Activated B cell treated with CpG ODN at 0.5 μM for 24 hours (primary cell): ENCODE data around the gene ASB15. TPM values are rescaled to one million over a fixed set of nuclear protein-coding genes. Genes with fewer than 3 reads are reported as not detected.

Source experiments
- ATAC-seq: fragments of 200-7000 bp; cut with Tn5 transposase; one replicate; pipeline ENCODE4 v1.10.0; 2021; ENCODE audit warnings: low read depth, mild to moderate bottlenecking, moderate library complexity
- CTCF ChIA-PET: fragments of 350-600 bp; sonication (Branson Sonifier 250); formaldehyde crosslinking; loops from one replicate; lab custom pipeline; 2021; ENCODE audit warnings: antibody characterized with exemption; lab: Charles Lee
- POLR2A ChIA-PET: fragments of 350-600 bp; sonication (Branson Sonifier 250); formaldehyde crosslinking; loops from one replicate; lab custom pipeline; 2021; ENCODE audit warnings: antibody characterized with exemption; lab: Charles Lee
- DNase-seq: peaks from one replicate; pipeline ENCODE4 v3.0.0; 2022
- H3K27ac Mint-ChIP-seq: one replicate; pipeline ENCODE4 v1.8.0; 2020; ENCODE audit warnings: mixed read lengths
- H3K27me3 Mint-ChIP-seq: one replicate; pipeline ENCODE4 v1.8.0; 2021; ENCODE audit warnings: mixed read lengths
- H3K36me3 Mint-ChIP-seq: one replicate; pipeline ENCODE4 v1.8.0; 2021; ENCODE audit warnings: low read depth, mixed read lengths
- H3K4me1 Mint-ChIP-seq: one replicate; pipeline ENCODE4 v1.8.0; 2021; ENCODE audit warnings: mixed read lengths
- H3K4me3 Mint-ChIP-seq: one replicate; pipeline ENCODE4 v1.8.0; 2020; ENCODE audit warnings: mild to moderate bottlenecking, mixed read lengths
- H3K9me3 Mint-ChIP-seq: one replicate; pipeline ENCODE4 v1.8.0; 2020; ENCODE audit warnings: mixed read lengths
- intact Hi-C: fragments of 100-400 bp; cut with micrococcal nuclease; formaldehyde crosslinking; loops from one replicate; pipeline ENCODE4 v1.15.1; 2024
- total RNA-seq: library from RNA; stranded (reverse); gene quantifications from 2 replicates; pipeline ENCODE4 v1.2.3, GENCODE V29; 2022
- TF ChIP-seq, protein P1 (sequence below): fragments of 200-600 bp; IDR thresholded peaks from one replicate; pipeline ENCODE4 v1.8.0; 2022; ENCODE audit warnings: antibody characterized with exemption, mild to moderate bottlenecking

Gene ASB15
- total RNA-seq, 1 donor from 2014 or later = not detected

- TF ChIP-seq, protein P1, sequence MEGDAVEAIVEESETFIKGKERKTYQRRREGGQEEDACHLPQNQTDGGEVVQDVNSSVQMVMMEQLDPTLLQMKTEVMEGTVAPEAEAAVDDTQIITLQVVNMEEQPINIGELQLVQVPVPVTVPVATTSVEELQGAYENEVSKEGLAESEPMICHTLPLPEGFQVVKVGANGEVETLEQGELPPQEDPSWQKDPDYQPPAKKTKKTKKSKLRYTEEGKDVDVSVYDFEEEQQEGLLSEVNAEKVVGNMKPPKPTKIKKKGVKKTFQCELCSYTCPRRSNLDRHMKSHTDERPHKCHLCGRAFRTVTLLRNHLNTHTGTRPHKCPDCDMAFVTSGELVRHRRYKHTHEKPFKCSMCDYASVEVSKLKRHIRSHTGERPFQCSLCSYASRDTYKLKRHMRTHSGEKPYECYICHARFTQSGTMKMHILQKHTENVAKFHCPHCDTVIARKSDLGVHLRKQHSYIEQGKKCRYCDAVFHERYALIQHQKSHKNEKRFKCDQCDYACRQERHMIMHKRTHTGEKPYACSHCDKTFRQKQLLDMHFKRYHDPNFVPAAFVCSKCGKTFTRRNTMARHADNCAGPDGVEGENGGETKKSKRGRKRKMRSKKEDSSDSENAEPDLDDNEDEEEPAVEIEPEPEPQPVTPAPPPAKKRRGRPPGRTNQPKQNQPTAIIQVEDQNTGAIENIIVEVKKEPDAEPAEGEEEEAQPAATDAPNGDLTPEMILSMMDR = no peak
- Mint-ChIP-seq H3K4me1 (no peaks in the 10 kb centered on the region), H3K4me3 (no peak overlapping the region), H3K27me3 (no peaks in the 10 kb centered on the region), H3K27ac (no peak overlapping the region), H3K9me3 (no peaks in the 10 kb centered on the region), H3K36me3 (peaks cover 33% of the 10 kb centered on the region)
- no peak for ATAC-seq
- ChIA-PET POLR2A (no interaction called here), CTCF (no interaction called here)
- no peak for DNase-seq
- intact Hi-C loops = loop anchor here (10.0 kb wide), 1 partner anchor 1167 kb away; no protein-coding TSS in a partner anchor
Observed at GRCh38 chr7:123687727-123688126, 86.1 kb downstream of the ASB15 start.

Other genes starting within 250 kb of the ASB15 start
- gene IQUB, start 67.2 kb upstream of the ASB15 start, total RNA-seq = 0.11 and 0.15 TPM in 2 replicates
- gene NDUFA5, start 44.0 kb upstream of the ASB15 start, total RNA-seq = 54.3 and 63.8 TPM in 2 replicates
- not detected in 2 replicates for gene LMOD2, start 54.0 kb downstream of the ASB15 start, total RNA-seq
- gene WASL, start 147.2 kb downstream of the ASB15 start, total RNA-seq = 5.5 and 6.9 TPM in 2 replicates
- gene HYAL4, start 243.3 kb downstream of the ASB15 start, total RNA-seq = not detected in 2 replicates